ENCODE data around the gene FOXRED2.

The FOXRED2 gene

DNA sequence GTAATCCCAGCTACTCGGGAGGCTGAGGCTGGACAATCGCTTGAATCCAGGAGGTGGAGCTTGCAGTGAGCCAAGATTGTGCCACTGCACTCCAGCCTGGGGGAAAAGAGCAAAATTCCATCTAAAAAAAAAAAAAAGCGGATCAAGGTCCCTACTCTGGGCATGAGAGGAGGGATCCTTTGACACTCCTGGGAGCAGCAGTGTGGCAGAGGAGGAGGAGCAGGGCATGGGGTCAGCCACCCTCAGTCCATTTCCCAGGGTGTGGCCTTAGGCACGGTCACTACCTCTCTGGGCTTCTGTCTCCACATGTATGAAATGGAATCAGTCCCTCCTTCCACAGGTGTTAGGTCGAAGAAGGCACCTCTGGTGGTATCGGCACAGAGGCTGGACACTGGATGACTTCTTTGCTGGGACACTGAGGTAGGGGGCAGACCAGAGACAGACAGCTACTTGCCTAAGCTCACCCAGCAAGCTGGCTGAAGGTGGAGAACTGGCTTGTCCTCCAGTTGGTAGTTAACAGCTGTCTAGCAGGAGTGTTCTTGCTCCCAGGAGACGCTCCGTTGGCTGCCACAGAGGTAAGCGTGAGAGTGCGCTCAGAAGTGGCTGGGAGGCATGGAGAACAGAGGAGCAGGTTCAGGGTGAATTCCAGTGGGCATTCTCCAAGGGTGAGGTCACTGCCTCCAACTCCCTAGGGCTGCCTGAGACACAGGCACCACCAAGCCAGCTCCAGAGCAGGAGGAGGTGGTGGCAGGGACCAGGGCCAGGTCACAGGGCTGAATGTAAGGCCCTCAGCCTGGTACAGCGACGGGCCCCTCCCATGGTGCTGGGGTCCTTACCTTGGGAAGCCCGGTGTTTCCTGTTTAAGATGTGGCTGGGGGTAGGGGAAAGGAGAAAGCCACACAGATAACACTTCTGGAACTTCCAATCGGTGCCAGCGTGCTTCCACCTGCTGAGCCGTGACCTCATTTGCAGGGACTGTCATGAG, 44.9 kb downstream of the FOXRED2 start:
- TF ChIP-seq, protein P1, sequence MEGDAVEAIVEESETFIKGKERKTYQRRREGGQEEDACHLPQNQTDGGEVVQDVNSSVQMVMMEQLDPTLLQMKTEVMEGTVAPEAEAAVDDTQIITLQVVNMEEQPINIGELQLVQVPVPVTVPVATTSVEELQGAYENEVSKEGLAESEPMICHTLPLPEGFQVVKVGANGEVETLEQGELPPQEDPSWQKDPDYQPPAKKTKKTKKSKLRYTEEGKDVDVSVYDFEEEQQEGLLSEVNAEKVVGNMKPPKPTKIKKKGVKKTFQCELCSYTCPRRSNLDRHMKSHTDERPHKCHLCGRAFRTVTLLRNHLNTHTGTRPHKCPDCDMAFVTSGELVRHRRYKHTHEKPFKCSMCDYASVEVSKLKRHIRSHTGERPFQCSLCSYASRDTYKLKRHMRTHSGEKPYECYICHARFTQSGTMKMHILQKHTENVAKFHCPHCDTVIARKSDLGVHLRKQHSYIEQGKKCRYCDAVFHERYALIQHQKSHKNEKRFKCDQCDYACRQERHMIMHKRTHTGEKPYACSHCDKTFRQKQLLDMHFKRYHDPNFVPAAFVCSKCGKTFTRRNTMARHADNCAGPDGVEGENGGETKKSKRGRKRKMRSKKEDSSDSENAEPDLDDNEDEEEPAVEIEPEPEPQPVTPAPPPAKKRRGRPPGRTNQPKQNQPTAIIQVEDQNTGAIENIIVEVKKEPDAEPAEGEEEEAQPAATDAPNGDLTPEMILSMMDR (IDR thresholded peaks at IDR 0.05; ENCODE audit: control extremely low read depth, extremely low read depth, low read depth, missing control alignments): no peak
- CTCF ChIA-PET: interaction anchor here (1.4 to 1.8 kb wide), 2 partner anchors 9 to 10 kb away, joined by 6 to 7 read pairs; no protein-coding TSS in a partner anchor
- POLR2A ChIA-PET: interaction anchor here (0.6 kb wide), 1 partner anchor 45 kb away, joined by 3 read pairs; the partner anchor contains the start of gene FOXRED2
- DNase-seq (ENCODE audit: extremely low spot score): no peak

DNA sequence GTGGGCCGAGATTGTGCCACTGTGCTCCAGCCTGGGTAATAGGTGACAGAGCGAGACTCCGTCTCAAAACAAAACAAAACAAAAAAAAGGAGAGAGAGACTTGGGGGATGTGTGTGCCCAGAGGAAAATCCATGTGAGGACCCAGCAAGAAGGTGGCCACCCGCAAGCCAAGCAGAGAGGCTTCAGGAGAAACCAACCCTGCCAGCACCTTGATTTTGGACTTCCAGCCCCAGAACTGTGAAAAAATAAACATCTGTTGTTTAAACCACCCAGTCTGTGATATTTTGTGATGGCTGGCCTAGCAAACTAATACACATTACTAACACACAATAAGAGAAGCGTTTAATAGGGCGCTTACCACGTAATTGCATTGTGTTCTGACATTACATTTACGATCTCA, 46.6 kb downstream of the FOXRED2 start:
- TF ChIP-seq, protein P1 (IDR thresholded peaks at IDR 0.05; ENCODE audit: control extremely low read depth, extremely low read depth, low read depth, missing control alignments): no peak
- DNase-seq (ENCODE audit: extremely low spot score): no peak
- ChIA-PET CTCF (interaction anchor here (1.1 to 3.0 kb wide), 2 partner anchors 9 to 11 kb away, joined by 5 to 21 read pairs; no protein-coding TSS in a partner anchor), POLR2A (interaction anchor here (0.5 kb wide), 1 partner anchor 25 kb away, joined by 7 read pairs; no protein-coding TSS in a partner anchor)

DNA sequence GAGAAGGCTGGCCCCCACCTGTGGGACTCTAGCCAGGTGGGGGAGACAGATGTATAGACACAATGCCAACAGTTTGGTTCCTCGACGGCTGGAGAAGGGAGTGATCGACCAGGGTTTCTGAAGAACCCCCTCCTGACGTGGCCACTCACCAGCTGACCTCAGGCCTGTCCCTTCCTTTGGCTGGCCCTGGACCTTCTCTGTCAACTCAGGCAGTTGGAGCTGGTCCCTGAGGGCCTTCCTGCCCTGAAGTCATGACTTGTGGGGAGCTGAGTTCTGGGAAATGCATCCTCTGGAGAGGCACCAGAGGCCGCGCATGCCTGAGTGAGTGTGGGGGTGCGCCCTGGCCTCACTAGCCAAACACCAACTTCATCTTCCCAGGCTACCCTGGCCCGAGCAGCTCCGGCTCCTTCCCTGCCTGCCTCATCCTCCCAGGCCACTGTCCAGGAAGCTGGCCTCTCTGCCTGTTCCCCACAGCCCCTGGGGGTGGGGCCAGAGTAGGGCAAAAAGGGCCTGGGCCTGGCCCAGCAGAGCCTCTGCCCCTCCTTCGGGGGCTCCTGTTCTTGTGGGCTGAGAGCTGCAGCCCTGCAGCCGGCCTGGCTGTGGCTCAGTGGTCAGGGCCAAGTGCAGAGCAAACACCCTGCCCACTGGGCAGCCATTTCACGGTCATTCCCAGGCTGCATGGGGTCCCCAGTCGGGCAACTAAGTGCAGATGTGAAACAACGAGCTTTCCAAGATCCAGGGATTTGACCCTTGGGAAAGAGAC, 49.0 kb downstream of the FOXRED2 start:
- POLR2A ChIA-PET: interaction anchor here (0.8 kb wide), 1 partner anchor 14 kb away, joined by 3 read pairs; no protein-coding TSS in a partner anchor
- DNase-seq (ENCODE audit: extremely low spot score): no peak
- CTCF ChIA-PET: interaction anchor here (1.2 to 3.0 kb wide), 4 partner anchors 13 to 157 kb away, joined by 3 to 21 read pairs (median 3); no protein-coding TSS in a partner anchor
- TF ChIP-seq, protein P1 (IDR thresholded peaks at IDR 0.05; ENCODE audit: control extremely low read depth, extremely low read depth, low read depth, missing control alignments): no peak

DNA sequence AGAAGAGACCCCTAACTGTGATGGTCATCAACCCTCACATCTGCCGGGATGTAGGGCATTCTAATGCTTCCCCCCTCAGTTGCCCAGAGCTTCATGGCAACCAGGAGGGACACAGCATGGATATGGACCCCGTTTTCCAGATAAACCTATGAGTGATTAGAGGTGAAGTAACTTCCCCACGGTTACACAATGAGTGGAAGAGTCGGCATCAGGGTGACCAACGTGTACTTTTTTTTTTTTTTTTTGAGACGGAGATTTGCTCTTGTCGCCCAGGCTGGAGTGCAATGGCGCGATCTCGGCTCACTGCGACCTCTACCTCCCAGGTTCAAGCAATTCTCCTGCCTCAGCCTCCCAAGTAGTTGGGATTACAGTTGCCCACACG, 50.4 kb downstream of the FOXRED2 start:
- CTCF ChIA-PET: interaction anchor here (1.2 to 3.3 kb wide), 3 partner anchors 11 to 156 kb away, joined by 3 to 17 read pairs (median 7); no protein-coding TSS in a partner anchor
- no peak for DNase-seq (ENCODE audit: extremely low spot score)
- POLR2A ChIA-PET: interaction anchor here (0.7 kb wide), 1 partner anchor 50 kb away, joined by 5 read pairs; no protein-coding TSS in a partner anchor
- TF ChIP-seq, protein P1 (IDR thresholded peaks at IDR 0.05; ENCODE audit: control extremely low read depth, extremely low read depth, low read depth, missing control alignments): no peak

DNA sequence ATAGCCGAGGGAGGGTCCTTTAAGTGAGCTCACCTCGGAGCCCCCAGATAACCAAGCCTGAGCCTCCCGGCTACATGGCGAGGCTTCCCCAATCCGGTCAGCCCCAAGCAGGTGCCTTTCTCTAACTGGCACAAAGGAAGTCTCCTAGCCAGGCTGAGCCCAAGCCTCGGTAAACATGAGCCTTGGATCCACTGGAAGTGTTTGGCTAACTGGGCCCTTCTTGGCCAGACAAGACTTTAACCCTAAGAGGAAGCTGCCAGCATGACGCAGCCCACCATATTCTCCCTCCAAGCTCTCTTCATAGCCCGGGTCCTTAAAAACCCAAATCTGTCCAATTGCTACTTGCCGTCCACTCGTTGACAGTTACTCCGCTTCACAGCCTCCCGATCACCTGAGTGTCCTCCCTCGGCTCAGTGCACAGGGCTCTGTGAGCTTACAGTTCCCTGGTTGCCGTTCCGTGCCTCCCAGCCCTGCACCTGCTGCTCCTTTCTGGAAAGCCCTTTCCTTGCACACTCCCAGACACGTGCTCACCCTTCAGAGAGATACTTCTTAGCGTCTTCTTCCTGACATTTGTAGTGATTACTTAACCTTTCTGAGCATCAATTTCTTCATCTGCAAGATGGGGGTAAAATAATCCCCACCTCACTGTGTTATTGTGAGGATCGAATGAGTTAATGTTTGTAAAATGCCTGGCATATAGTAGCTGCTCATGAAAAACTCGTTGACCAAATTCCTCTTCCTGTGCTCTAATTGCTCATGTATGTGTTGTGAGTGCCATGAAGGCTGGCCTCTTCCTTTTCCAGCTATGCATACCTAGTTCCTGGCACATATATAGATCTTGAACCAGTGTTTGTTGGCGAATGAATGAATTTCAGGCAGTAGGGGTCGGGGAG, 51.0 kb downstream of the FOXRED2 start:
- ChIA-PET CTCF (interaction anchor here (1.0 to 3.3 kb wide), 6 partner anchors 8 to 155 kb away, joined by 3 to 17 read pairs (median 6); no protein-coding TSS in a partner anchor), POLR2A (interaction anchor here (0.6 to 0.7 kb wide), 2 partner anchors 24 to 54 kb away, joined by 3 to 14 read pairs; no protein-coding TSS in a partner anchor)
- TF ChIP-seq, protein P1 (IDR thresholded peaks at IDR 0.05; ENCODE audit: control extremely low read depth, extremely low read depth, low read depth, missing control alignments): no peak
- DNase-seq (ENCODE audit: extremely low spot score): no peak

Data from GM10248 (cell line).